ENCODE data around the gene SOX6.
A peak's percentile ranks its signal among the peaks of the same experiment; 100 is the strongest.

The SOX6 gene

GRCh38 chr11:15944460-15944859 lies 411.9 kb downstream of the SOX6 start:
- H3K4me2 ChIP-seq (ENCODE audit: insufficient read depth, low read length, poor library complexity, severe bottlenecking): no peak overlapping the region

DNA sequence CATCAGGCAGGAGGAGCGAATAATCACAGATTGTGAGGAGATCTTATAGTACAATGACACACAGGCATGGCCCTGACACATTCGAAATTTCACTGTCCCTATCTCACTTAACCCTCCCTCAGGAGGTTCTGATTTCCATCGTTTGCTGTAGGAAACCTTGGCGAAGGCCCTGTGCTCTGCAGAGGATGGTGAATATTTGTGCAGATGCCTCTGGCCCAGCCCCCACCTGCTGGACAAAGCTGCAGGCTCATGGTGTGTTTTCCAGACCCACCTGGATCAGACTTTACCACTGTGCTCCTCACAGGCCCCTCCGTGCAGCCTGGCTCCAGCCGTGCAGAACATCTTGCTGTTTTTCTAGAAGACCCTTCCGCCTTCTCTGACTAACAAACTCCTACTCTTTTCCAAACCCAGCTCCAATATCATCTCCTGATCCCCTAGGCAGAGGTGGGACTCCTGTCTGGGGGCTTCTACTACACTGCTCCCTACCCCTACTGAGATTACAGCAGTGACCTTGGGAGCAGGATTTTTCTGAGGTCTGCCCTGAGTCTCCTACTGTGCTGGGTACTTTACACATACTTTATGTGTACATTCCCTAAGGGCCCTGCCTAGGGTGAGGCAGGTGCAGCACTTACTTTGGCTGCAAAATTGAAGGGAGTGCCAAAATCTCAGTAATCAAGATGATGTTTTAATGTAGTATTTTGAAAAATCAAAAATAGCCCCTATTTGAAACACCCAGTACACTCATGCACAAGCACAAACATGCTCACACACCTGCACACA lies 412.7 kb downstream of the SOX6 start:
- H3K27ac ChIP-seq (replicated peaks; ENCODE audit: low read length): no peak overlapping the region
- H3K4me2 ChIP-seq (ENCODE audit: insufficient read depth, low read length, poor library complexity, severe bottlenecking): no peak overlapping the region
- H3K36me3 ChIP-seq (replicated peaks in 1 of 2; ENCODE audit: control insufficient read depth in 2 of 2, insufficient read depth in 2 of 2, low read length in 2 of 2): no peaks in the 10 kb centered on the region
- no peak for DNase-seq (ENCODE audit: low spot score)
- peaks cover 0 to 8% (median 0%) of the 10 kb centered on the region in 3 experiments for H3K27me3 ChIP-seq (ENCODE audit: control insufficient read depth in 3 of 3, insufficient read depth in 3 of 3, low read depth in 1 of 3, low read length in 3 of 3)
- H2BK15ac ChIP-seq (ENCODE audit: low read length): no peak overlapping the region
- no peak overlapping the region for H3K18ac ChIP-seq (ENCODE audit: low read length)
- no peak overlapping the region for H3K14ac ChIP-seq (ENCODE audit: low read length)
- peak overlapping the region; percentile 20 for H2AK5ac ChIP-seq (ENCODE audit: low read depth, low read length)
- H3K23ac ChIP-seq (ENCODE audit: low read depth, low read length, poor library complexity): no peak overlapping the region
- H2BK5ac ChIP-seq (ENCODE audit: low read length): no peak overlapping the region
- H4K91ac ChIP-seq (ENCODE audit: low read depth, low read length, poor library complexity): no peak overlapping the region
- H3K4ac ChIP-seq (ENCODE audit: low read length): no peak overlapping the region
- no peaks in the 10 kb centered on the region for H3K79me1 ChIP-seq (ENCODE audit: low read depth, low read length)
- peaks cover 0 to 1% of the 10 kb centered on the region in 2 donors for H3K4me1 ChIP-seq (ENCODE audit: control insufficient read depth in 2 of 2, insufficient read depth in 1 of 2, low read depth in 1 of 2, low read length in 2 of 2)
- no peak overlapping the region for H3K9ac ChIP-seq (ENCODE audit: low read depth, low read length, poor library complexity)
- H2BK12ac ChIP-seq (ENCODE audit: low read length): no peak overlapping the region
- no peak overlapping the region for H4K8ac ChIP-seq (ENCODE audit: low read depth, low read length)
- H2AFZ ChIP-seq (ENCODE audit: low read length): no peak overlapping the region
- WGBS, 2 donors (ENCODE audit: extremely low coverage in 2 of 2, insufficient read length in 2 of 2, insufficient replicate concordance in 1 of 2): no CpG with 5 or more reads among the region's 7 CpGs
- peaks cover 4 to 6% of the 10 kb centered on the region in 2 donors for H3K9me3 ChIP-seq (replicated peaks in 1 of 2; ENCODE audit: control insufficient read depth in 2 of 2, insufficient read depth in 1 of 2, low read depth in 1 of 2, low read length in 2 of 2)
- no peak overlapping the region for H3K4me3 ChIP-seq (ENCODE audit: low read length in 2 of 2)
- no peak overlapping the region for H2BK120ac ChIP-seq (ENCODE audit: low read depth, low read length)

More at GRCh38 chr11:15944460-15944859, 411.9 kb downstream of the SOX6 start:
- Histone ChIP-seq H3K4ac (ENCODE audit: low read length) (no peak overlapping the region), H4K8ac (ENCODE audit: low read depth, low read length) (no peak overlapping the region), H2BK15ac (ENCODE audit: low read length) (no peak overlapping the region), H2AFZ (ENCODE audit: low read length) (no peak overlapping the region), H3K18ac (ENCODE audit: low read length) (no peak overlapping the region), H3K27ac (replicated peaks; ENCODE audit: low read length) (no peak overlapping the region), H3K4me3 (ENCODE audit: low read length in 2 of 2) (no peak overlapping the region), H2BK5ac (ENCODE audit: low read length) (no peak overlapping the region), H2BK12ac (ENCODE audit: low read length) (no peak overlapping the region), H3K9me3 (replicated peaks in 1 of 2; ENCODE audit: control insufficient read depth in 2 of 2, insufficient read depth in 1 of 2, low read depth in 1 of 2, low read length in 2 of 2) (peaks cover 4 to 6% of the 10 kb centered on the region in 2 donors), H4K91ac (ENCODE audit: low read depth, low read length, poor library complexity) (no peak overlapping the region), H3K23ac (ENCODE audit: low read depth, low read length, poor library complexity) (no peak overlapping the region), H3K9ac (ENCODE audit: low read depth, low read length, poor library complexity) (no peak overlapping the region), H3K4me1 (ENCODE audit: control insufficient read depth in 2 of 2, insufficient read depth in 1 of 2, low read depth in 1 of 2, low read length in 2 of 2) (peaks cover 0 to 1% of the 10 kb centered on the region in 2 donors), H3K36me3 (replicated peaks in 1 of 2; ENCODE audit: control insufficient read depth in 2 of 2, insufficient read depth in 2 of 2, low read length in 2 of 2) (no peaks in the 10 kb centered on the region), H3K27me3 (ENCODE audit: control insufficient read depth in 3 of 3, insufficient read depth in 3 of 3, low read depth in 1 of 3, low read length in 3 of 3) (peaks cover 0 to 8% (median 0%) of the 10 kb centered on the region in 3 experiments), H3K79me1 (ENCODE audit: low read depth, low read length) (no peaks in the 10 kb centered on the region), H2BK120ac (ENCODE audit: low read depth, low read length) (no peak overlapping the region), H3K14ac (ENCODE audit: low read length) (no peak overlapping the region), H2AK5ac (ENCODE audit: low read depth, low read length) (no peak overlapping the region)
- DNase-seq (ENCODE audit: low spot score): no peak

DNA sequence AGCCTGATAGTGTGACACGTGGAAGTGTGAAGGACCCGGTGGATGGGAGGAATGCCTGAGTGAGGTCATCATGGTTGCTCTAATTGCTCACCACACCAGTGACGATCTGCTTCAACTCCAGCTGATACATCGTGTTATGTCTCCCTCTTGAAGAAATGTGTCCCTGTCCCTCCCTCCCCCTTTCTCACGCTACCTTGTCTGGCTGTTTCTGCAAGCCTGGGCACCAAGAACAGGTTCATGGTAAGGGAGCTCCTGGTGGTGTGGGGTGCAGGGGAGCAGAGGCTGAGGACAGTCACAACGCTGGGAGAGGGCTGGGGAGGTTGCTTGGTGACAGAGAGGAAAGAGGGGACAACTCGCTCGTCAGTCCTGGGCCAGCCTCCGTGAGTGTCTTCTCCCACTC lies 413.4 kb downstream of the SOX6 start:
- no CpG with 5 or more reads among the region's 9 CpGs for WGBS, 2 donors (ENCODE audit: extremely low coverage in 2 of 2, insufficient read length in 2 of 2, insufficient replicate concordance in 1 of 2)
- Histone ChIP-seq H3K23ac (ENCODE audit: low read depth, low read length, poor library complexity) (peak overlapping the region; percentile 9), H2BK12ac (ENCODE audit: low read length) (no peak overlapping the region), H2BK15ac (ENCODE audit: low read length) (peak overlapping the region; percentile 42), H3K14ac (ENCODE audit: low read length) (no peak overlapping the region), H2AK5ac (ENCODE audit: low read depth, low read length) (peak overlapping the region; percentile 20), H3K27me3 (ENCODE audit: control insufficient read depth in 3 of 3, insufficient read depth in 3 of 3, low read depth in 1 of 3, low read length in 3 of 3) (peaks cover 0 to 8% (median 0%) of the 10 kb centered on the region in 3 experiments), H3K4me1 (ENCODE audit: control insufficient read depth in 2 of 2, insufficient read depth in 1 of 2, low read depth in 1 of 2, low read length in 2 of 2) (peaks cover 0 to 1% of the 10 kb centered on the region in 2 donors), H3K36me3 (replicated peaks in 1 of 2; ENCODE audit: control insufficient read depth in 2 of 2, insufficient read depth in 2 of 2, low read length in 2 of 2) (no peaks in the 10 kb centered on the region), H2BK120ac (ENCODE audit: low read depth, low read length) (no peak overlapping the region), H2AFZ (ENCODE audit: low read length) (no peak overlapping the region), H3K9me3 (replicated peaks in 1 of 2; ENCODE audit: control insufficient read depth in 2 of 2, insufficient read depth in 1 of 2, low read depth in 1 of 2, low read length in 2 of 2) (peaks cover 4% of the 10 kb centered on the region in 2 donors), H3K4me3 (ENCODE audit: low read length in 2 of 2) (no peak overlapping the region), H3K18ac (ENCODE audit: low read length) (peak overlapping the region; percentile 68), H2BK5ac (ENCODE audit: low read length) (no peak overlapping the region), H3K79me1 (ENCODE audit: low read depth, low read length) (no peaks in the 10 kb centered on the region), H3K27ac (replicated peaks; ENCODE audit: low read length) (no peak overlapping the region), H4K8ac (ENCODE audit: low read depth, low read length) (peak overlapping the region; percentile 21), H3K4me2 (ENCODE audit: insufficient read depth, low read length, poor library complexity, severe bottlenecking) (no peak overlapping the region), H3K4ac (ENCODE audit: low read length) (no peak overlapping the region), H4K91ac (ENCODE audit: low read depth, low read length, poor library complexity) (no peak overlapping the region), H3K9ac (ENCODE audit: low read depth, low read length, poor library complexity) (no peak overlapping the region)
- no peak for DNase-seq (ENCODE audit: low spot score)

- Histone ChIP-seq H3K14ac (ENCODE audit: low read length) (no peak overlapping the region), H4K91ac (ENCODE audit: low read depth, low read length, poor library complexity) (no peak overlapping the region), H3K23ac (ENCODE audit: low read depth, low read length, poor library complexity) (no peak overlapping the region), H2BK5ac (ENCODE audit: low read length) (peak overlapping the region; percentile 30), H3K4me2 (ENCODE audit: insufficient read depth, low read length, poor library complexity, severe bottlenecking) (no peak overlapping the region), H2AFZ (ENCODE audit: low read length) (no peak overlapping the region), H3K4me1 (ENCODE audit: control insufficient read depth in 2 of 2, insufficient read depth in 1 of 2, low read depth in 1 of 2, low read length in 2 of 2) (peaks cover 0 to 1% of the 10 kb centered on the region in 2 donors), H3K9me3 (replicated peaks in 1 of 2; ENCODE audit: control insufficient read depth in 2 of 2, insufficient read depth in 1 of 2, low read depth in 1 of 2, low read length in 2 of 2) (peaks cover 2 to 4% of the 10 kb centered on the region in 2 donors), H4K8ac (ENCODE audit: low read depth, low read length) (no peak overlapping the region), H3K18ac (ENCODE audit: low read length) (no peak overlapping the region), H3K4ac (ENCODE audit: low read length) (no peak overlapping the region), H2AK5ac (ENCODE audit: low read depth, low read length) (peak overlapping the region; percentile 35), H2BK12ac (ENCODE audit: low read length) (no peak overlapping the region), H3K9ac (ENCODE audit: low read depth, low read length, poor library complexity) (no peak overlapping the region), H3K79me1 (ENCODE audit: low read depth, low read length) (no peaks in the 10 kb centered on the region), H3K36me3 (replicated peaks in 1 of 2; ENCODE audit: control insufficient read depth in 2 of 2, insufficient read depth in 2 of 2, low read length in 2 of 2) (no peaks in the 10 kb centered on the region), H2BK120ac (ENCODE audit: low read depth, low read length) (no peak overlapping the region), H3K4me3 (ENCODE audit: low read length in 2 of 2) (no peak overlapping the region), H3K27me3 (ENCODE audit: control insufficient read depth in 3 of 3, insufficient read depth in 3 of 3, low read depth in 1 of 3, low read length in 3 of 3) (peaks cover 0 to 8% (median 0%) of the 10 kb centered on the region in 3 experiments), H2BK15ac (ENCODE audit: low read length) (no peak overlapping the region), H3K27ac (replicated peaks; ENCODE audit: low read length) (no peak overlapping the region)
- no peak for DNase-seq (ENCODE audit: low spot score)
- WGBS, 2 donors (ENCODE audit: extremely low coverage in 2 of 2, insufficient read length in 2 of 2, insufficient replicate concordance in 1 of 2): no CpG with 5 or more reads among the region's 7 CpGs
Observed at GRCh38 chr11:15942126-15942525, 414.2 kb downstream of the SOX6 start.

Measured in neuronal stem cell (in vitro differentiated cells).